Neural cell (in vitro differentiated cells): Measurements from ENCODE around the gene RABIF. TPM values are rescaled to one million over a fixed set of nuclear protein-coding genes. Genes with fewer than 3 reads are reported as not detected.
A peak's percentile ranks its signal among the peaks of the same experiment; 100 is the strongest.
"Not testable (repeated sequence)": the region's sequence is repeated elsewhere in the genome, so short reads cannot be mapped to it uniquely, and the experiment has no call there.

Experiments used
- H2AFZ ChIP-seq: fragments of 200-600, 300-800 bp; sonication (generic), shearing (Covaris generic); 2 replicates; pipeline ENCODE4 v1.6.0; 2014; ENCODE audit warnings: low read depth, mild to moderate bottlenecking, antibody characterized with exemption, low read length, moderate library complexity
- H3F3A ChIP-seq: fragments of 200-600 bp; shearing (Covaris generic); 2 replicates; pipeline ENCODE4 v1.6.1; 2016; ENCODE audit warnings: mild to moderate bottlenecking, moderate library complexity, mixed read lengths, antibody characterized with exemption, low read length; ENCODE audit not compliant: insufficient read depth, poor library complexity, severe bottlenecking
- H3K27ac ChIP-seq: fragments of 200-600, 300-800 bp; sonication (generic), shearing (Covaris generic); 2 replicates; pipeline ENCODE4 v1.5.1; 2014; ENCODE audit warnings: mild to moderate bottlenecking, low read length, moderate library complexity
- H3K27me3 ChIP-seq: fragments of 300-800, 200-600 bp; sonication (generic), shearing (Covaris generic); 2 replicates; pipeline ENCODE4 v1.6.0; 2014; ENCODE audit warnings: mild to moderate bottlenecking, low read depth, low read length, moderate library complexity; ENCODE audit not compliant: insufficient read depth
- H3K36me3 ChIP-seq: fragments of 300-800, 200-600 bp; sonication (generic), shearing (Covaris generic); 2 replicates; pipeline ENCODE4 v1.5.1; 2014; ENCODE audit warnings: mild to moderate bottlenecking, antibody characterized with exemption, low read length, moderate library complexity; ENCODE audit not compliant: insufficient read depth
- H3K4me2 ChIP-seq: fragments of 300-800, 200-600 bp; sonication (generic), shearing (Covaris generic); 2 replicates; pipeline ENCODE4 v1.6.0; 2014; ENCODE audit warnings: mild to moderate bottlenecking, low read length
- H3K4me3 ChIP-seq: fragments of 300-800, 200-600 bp; sonication (generic), shearing (Covaris generic); 2 replicates; pipeline ENCODE4 v1.5.1; 2014; ENCODE audit warnings: mild to moderate bottlenecking, low read length, moderate library complexity
- H3K79me2 ChIP-seq: fragments of 200-600 bp; shearing (Covaris generic); replicated peaks from 2 replicates; pipeline ENCODE4 v1.6.0; 2014; ENCODE audit warnings: mild to moderate bottlenecking, low read length, moderate library complexity; ENCODE audit not compliant: insufficient read depth
- H3K9ac ChIP-seq: fragments of 300-800, 200-600 bp; sonication (generic), shearing (Covaris generic); 2 replicates; pipeline ENCODE4 v1.6.1; 2016; ENCODE audit warnings: mild to moderate bottlenecking, low read length, mixed read lengths
- H3K9me2 ChIP-seq: fragments of 200-600 bp; shearing (Covaris generic); 2 replicates; pipeline ENCODE4 v1.6.1; 2016; ENCODE audit warnings: mild to moderate bottlenecking, low read length, mixed read lengths; ENCODE audit not compliant: insufficient read depth
- H3K9me3 ChIP-seq: fragments of 200-600, 300-800 bp; sonication (generic), shearing (Covaris generic); 2 replicates; pipeline ENCODE4 v1.6.1; 2016; ENCODE audit warnings: mild to moderate bottlenecking, mixed run types, low read length, moderate library complexity, mixed read lengths
- H4K20me1 ChIP-seq: fragments of 200-600 bp; shearing (Covaris generic); 2 replicates; pipeline ENCODE4 v1.6.1; 2016; ENCODE audit warnings: mild to moderate bottlenecking, mixed run types; ENCODE audit not compliant: insufficient read depth
- CTCF ChIP-seq: fragments of 450-650 bp; IDR thresholded peaks from 2 replicates; pipeline ENCODE4 v1.5.1; 2014; ENCODE audit warnings: antibody characterized with exemption, mild to moderate bottlenecking, moderate library complexity; ENCODE audit not compliant: poor library complexity, severe bottlenecking
- EP300 ChIP-seq: fragments of 450-650 bp; conservative IDR thresholded peaks from 2 replicates; pipeline ENCODE4 v1.6.1; 2014; ENCODE audit warnings: antibody characterized with exemption, mild to moderate bottlenecking, moderate library complexity; ENCODE audit not compliant: poor library complexity, severe bottlenecking
- EZH2 ChIP-seq: fragments of 200-600, 300-800 bp; shearing (Covaris generic), sonication (generic); IDR thresholded peaks from 2 replicates; pipeline ENCODE4 v1.6.1; 2014; ENCODE audit warnings: antibody characterized with exemption, low read length, borderline replicate concordance, mild to moderate bottlenecking; ENCODE audit not compliant: insufficient read depth, poor library complexity, severe bottlenecking
- MXI1 ChIP-seq: fragments of 450-650 bp; conservative IDR thresholded peaks from 2 replicates; pipeline ENCODE4 v1.6.1; 2014; ENCODE audit warnings: antibody characterized with exemption, mild to moderate bottlenecking; ENCODE audit not compliant: poor library complexity, severe bottlenecking
- POLR2AphosphoS5 ChIP-seq: IDR thresholded peaks from 2 replicates; pipeline ENCODE4 v1.6.1; 2012
- RAD21 ChIP-seq: fragments of 450-650 bp; conservative IDR thresholded peaks from 2 replicates; pipeline ENCODE4 v1.6.1; 2014; ENCODE audit warnings: antibody characterized with exemption, mild to moderate bottlenecking, moderate library complexity
- SMC3 ChIP-seq: fragments of 450-650 bp; conservative IDR thresholded peaks from 2 replicates; pipeline ENCODE4 v1.6.1; 2014; ENCODE audit warnings: antibody characterized with exemption, mild to moderate bottlenecking, moderate library complexity; ENCODE audit not compliant: poor library complexity
- TAF1 ChIP-seq: IDR thresholded peaks from 2 replicates; pipeline ENCODE4 v1.6.1; 2012; ENCODE audit warnings: low read depth
- polyA minus RNA-seq: library from RNA; depleted of rRNA, polyadenylated mRNA; stranded (reverse); fragments of >200 nt; gene quantifications from 2 replicates; pipeline ENCODE4 v1.2.3, GENCODE V29; 2014
- polyA plus RNA-seq: library from polyadenylated mRNA; depleted of rRNA; stranded (reverse); fragments of >200 nt; gene quantifications from 2 replicates; pipeline ENCODE4 v1.2.3, GENCODE V29; 2014
- TF ChIP-seq, protein P1 (sequence below): IDR thresholded peaks from 2 replicates; pipeline ENCODE4 v1.6.1; 2012; ENCODE audit warnings: borderline replicate concordance

Gene RABIF
- polyA plus RNA-seq: 11.8 and 13.3 TPM in 2 replicates
- polyA minus RNA-seq: 17.3 and 17.8 TPM in 2 replicates

DNA sequence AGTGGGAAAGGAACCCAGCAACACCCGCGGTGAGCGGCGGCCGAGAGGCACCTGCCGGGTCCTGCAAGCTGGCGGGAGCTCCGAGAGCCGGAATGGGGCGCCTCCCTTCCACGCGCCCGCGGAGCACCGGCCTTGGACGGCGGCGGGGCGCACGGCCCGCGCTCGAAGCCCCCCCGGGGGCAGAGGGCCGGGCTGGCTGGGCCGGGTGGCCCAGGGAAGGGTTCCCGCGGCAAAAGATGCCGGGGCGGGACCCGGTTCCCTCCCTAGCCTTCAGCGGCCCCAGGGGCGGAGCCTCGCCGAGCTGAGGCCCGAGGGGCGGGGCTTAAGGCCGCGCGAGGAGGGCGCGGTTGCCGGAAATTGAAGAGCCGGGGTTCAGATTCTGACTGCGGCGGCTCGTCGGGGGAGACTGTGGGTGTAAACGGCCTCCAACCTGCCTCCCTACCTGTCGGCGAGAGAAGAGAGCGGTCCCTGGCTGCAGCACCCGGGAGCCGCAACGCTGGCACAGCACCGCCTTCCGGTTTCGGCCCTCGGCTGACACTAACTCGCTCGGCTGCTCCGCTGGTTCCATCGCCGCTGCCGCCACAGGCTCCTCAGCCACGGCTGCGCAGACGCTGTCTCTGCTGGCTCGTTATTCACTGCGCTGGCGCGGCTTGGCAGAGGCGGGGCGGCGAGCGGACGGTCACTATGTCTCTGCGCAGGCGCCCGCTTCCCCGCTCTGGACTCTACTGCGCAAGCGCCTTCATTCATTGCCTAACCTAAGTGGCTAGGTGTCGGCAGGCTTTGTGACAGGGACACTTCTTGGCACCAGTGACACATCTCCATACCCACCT is at the start of gene RABIF:
Gene RABIF, minus strand, starts transcription at position 619 of the 830 bp plus-strand sequence. Its CDS starts 51 bp downstream, at position 568.
- peak within 1 kb of the TSS; percentile 67 for H2AFZ ChIP-seq
- no peaks in the 10 kb centered on the region for H3K27me3 ChIP-seq
- peak within 1 kb of the TSS; percentile 88 for H3K9ac ChIP-seq
- H3K79me2 ChIP-seq: peaks cover 17% of the 10 kb centered on the region
- TF ChIP-seq MXI1 (peak; percentile 83), EZH2 (no peak), EP300 (peak; percentile 31), SMC3 (peak; percentile 70), TAF1 (peak; percentile 92), RAD21 (peak; percentile 66), POLR2AphosphoS5 (peak; percentile 100), CTCF (peak; percentile 65)
- TF ChIP-seq, protein P1, sequence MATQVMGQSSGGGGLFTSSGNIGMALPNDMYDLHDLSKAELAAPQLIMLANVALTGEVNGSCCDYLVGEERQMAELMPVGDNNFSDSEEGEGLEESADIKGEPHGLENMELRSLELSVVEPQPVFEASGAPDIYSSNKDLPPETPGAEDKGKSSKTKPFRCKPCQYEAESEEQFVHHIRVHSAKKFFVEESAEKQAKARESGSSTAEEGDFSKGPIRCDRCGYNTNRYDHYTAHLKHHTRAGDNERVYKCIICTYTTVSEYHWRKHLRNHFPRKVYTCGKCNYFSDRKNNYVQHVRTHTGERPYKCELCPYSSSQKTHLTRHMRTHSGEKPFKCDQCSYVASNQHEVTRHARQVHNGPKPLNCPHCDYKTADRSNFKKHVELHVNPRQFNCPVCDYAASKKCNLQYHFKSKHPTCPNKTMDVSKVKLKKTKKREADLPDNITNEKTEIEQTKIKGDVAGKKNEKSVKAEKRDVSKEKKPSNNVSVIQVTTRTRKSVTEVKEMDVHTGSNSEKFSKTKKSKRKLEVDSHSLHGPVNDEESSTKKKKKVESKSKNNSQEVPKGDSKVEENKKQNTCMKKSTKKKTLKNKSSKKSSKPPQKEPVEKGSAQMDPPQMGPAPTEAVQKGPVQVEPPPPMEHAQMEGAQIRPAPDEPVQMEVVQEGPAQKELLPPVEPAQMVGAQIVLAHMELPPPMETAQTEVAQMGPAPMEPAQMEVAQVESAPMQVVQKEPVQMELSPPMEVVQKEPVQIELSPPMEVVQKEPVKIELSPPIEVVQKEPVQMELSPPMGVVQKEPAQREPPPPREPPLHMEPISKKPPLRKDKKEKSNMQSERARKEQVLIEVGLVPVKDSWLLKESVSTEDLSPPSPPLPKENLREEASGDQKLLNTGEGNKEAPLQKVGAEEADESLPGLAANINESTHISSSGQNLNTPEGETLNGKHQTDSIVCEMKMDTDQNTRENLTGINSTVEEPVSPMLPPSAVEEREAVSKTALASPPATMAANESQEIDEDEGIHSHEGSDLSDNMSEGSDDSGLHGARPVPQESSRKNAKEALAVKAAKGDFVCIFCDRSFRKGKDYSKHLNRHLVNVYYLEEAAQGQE: peak; percentile 87
- H3K9me2 ChIP-seq: no peaks in the 10 kb centered on the region
- peak within 1 kb of the TSS; percentile 91 for H3K27ac ChIP-seq
- no peaks in the 10 kb centered on the region for H3K9me3 ChIP-seq
- peak within 1 kb of the TSS; percentile 83 for H3K4me3 ChIP-seq
- no peaks in the 10 kb centered on the region for H3F3A ChIP-seq
- H4K20me1 ChIP-seq: no peaks in the 10 kb centered on the region
- peak within 1 kb of the TSS; percentile 98 for H3K4me2 ChIP-seq
- no peaks in the 10 kb centered on the region for H3K36me3 ChIP-seq

DNA sequence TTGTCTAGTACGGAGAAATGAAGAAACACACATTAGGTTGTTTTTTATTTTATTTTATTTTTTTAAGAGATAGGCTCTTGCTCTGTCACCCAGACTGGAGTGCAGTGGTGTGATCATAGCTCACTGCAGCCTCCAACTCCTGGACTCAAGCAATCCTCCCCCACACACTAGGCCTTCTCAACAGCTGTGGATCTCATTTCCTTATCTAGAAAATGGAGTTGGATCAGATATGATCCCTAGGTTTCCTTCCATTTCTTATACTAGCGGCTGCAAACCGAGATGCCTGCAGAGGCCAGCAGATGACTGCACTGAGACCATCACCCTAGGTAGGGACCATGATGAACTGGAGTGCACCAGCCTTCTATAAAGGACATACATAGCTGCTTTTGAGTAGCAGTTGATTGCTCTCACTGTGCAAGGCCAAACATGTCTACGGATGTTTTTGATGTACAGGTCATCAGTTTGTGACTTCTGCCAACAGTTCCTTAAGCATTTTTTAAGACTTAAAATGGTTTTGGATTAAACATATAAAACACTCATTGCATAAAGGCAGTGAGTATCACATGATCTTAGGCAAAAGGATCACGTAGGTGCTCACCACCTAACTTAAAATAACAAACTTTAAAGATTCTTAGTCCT is 49.5 kb upstream of the RABIF start:
- no peaks in the 10 kb centered on the region for H3K79me2 ChIP-seq
- H3K9ac ChIP-seq: no peak overlapping the region
- H3K4me2 ChIP-seq: no peak overlapping the region
- no peaks in the 10 kb centered on the region for H3K9me2 ChIP-seq
- TF ChIP-seq SMC3 (no peak), CTCF (no peak)
- TF ChIP-seq, protein P1: no peak
- no peaks in the 10 kb centered on the region for H3K9me3 ChIP-seq
- no peak overlapping the region for H3K4me3 ChIP-seq
- no peaks in the 10 kb centered on the region for H3F3A ChIP-seq
- no peaks in the 10 kb centered on the region for H4K20me1 ChIP-seq
- no peak overlapping the region for H2AFZ ChIP-seq
- no peak overlapping the region for H3K27ac ChIP-seq
- no peaks in the 10 kb centered on the region for H3K27me3 ChIP-seq
- peaks cover 9% of the 10 kb centered on the region for H3K36me3 ChIP-seq

GRCh38 chr1:202936409-202936808 is 47.5 kb upstream of the RABIF start:
- not testable (repeated sequence) for H2AFZ ChIP-seq, H3K27me3 ChIP-seq, H3K4me3 ChIP-seq, H3K9me3 ChIP-seq, H3F3A ChIP-seq, H3K4me2 ChIP-seq, H3K79me2 ChIP-seq, H3K36me3 ChIP-seq, H3K27ac ChIP-seq, H3K9ac ChIP-seq, H3K9me2 ChIP-seq, H4K20me1 ChIP-seq
